PC-3 (cell line): ENCODE data around the gene PGA3. TPM values are rescaled to one million over a fixed set of nuclear protein-coding genes. Genes with fewer than 3 reads are reported as not detected.

ENCODE experiments used
- ATAC-seq: fragments of 200-7000 bp; cut with Tn5 transposase; 2 replicates; pipeline ENCODE4 v1.9.1; 2020; ENCODE audit warnings: mild to moderate bottlenecking, moderate library complexity
- BruUV-seq: library from RNA; stranded (reverse); fragments of 400-500 nt; replicated peaks from 2 replicates; lab custom pipeline; 2021; lab: Mats Ljungman, UMichigan
- CTCF ChIA-PET: fragments of 300-600 bp; sonication (Branson Sonifier 250); formaldehyde crosslinking; loops from one replicate; lab custom pipeline; 2022; ENCODE audit warnings: antibody characterized with exemption; lab: Charles Lee
- POLR2A ChIA-PET: fragments of 300-600 bp; sonication (Branson Sonifier 250); formaldehyde crosslinking; loops from one replicate; lab custom pipeline; 2022; ENCODE audit warnings: antibody characterized with exemption; ENCODE audit not compliant: unreplicated experiment; lab: Charles Lee
- DNase-seq: peaks from one replicate; pipeline ENCODE4 v3.0.0-alpha.2; 2015
- H2AFZ ChIP-seq: fragments of 300-600 bp; sonication (generic); 2 replicates; pipeline ENCODE4 v1.6.0; 2016; ENCODE audit warnings: antibody characterized with exemption, low read length
- H3F3A ChIP-seq: fragments of 300-600 bp; sonication (generic); one replicate; pipeline ENCODE4 v1.6.0; 2017; ENCODE audit warnings: antibody characterized with exemption, low read length, control low read depth, mild to moderate bottlenecking; ENCODE audit not compliant: unreplicated experiment
- H3K27ac ChIP-seq: fragments of 300-600 bp; sonication (generic); 2 replicates; pipeline ENCODE4 v1.5.1; 2016; ENCODE audit warnings: mild to moderate bottlenecking, low read length
- H3K27me3 ChIP-seq: fragments of 300-600 bp; sonication (generic); 2 replicates; pipeline ENCODE4 v1.6.1; 2016; ENCODE audit warnings: low read length, mixed read lengths
- H3K36me3 ChIP-seq: fragments of 300-600 bp; sonication (generic); 2 replicates; pipeline ENCODE4 v1.6.1; 2016; ENCODE audit warnings: low read depth, mixed run types, low read length, mixed read lengths
- H3K4me1 ChIP-seq: fragments of 300-600 bp; sonication (generic); 2 replicates; pipeline ENCODE4 v1.5.1; 2016; ENCODE audit warnings: low read length; ENCODE audit not compliant: insufficient read depth
- H3K4me2 ChIP-seq: fragments of 300-600 bp; sonication (generic); 2 replicates; pipeline ENCODE4 v1.6.0; 2016; ENCODE audit warnings: low read length
- H3K4me3 ChIP-seq: fragments of 300-600 bp; sonication (generic); 2 replicates; pipeline ENCODE4 v1.5.1; 2016; ENCODE audit warnings: mild to moderate bottlenecking, low read length, mixed read lengths
- H3K79me2 ChIP-seq: fragments of 300-600 bp; sonication (generic); 2 replicates; pipeline ENCODE4 v1.6.1; 2017; ENCODE audit warnings: low read length, mixed read lengths
- H3K9ac ChIP-seq: fragments of 300-600 bp; sonication (generic); 2 replicates; pipeline ENCODE4 v1.6.0; 2016; ENCODE audit warnings: mild to moderate bottlenecking, low read length
- H3K9me2 ChIP-seq: fragments of 300-600 bp; sonication (generic); replicated peaks from 2 replicates; pipeline ENCODE4 v1.6.1; 2016; ENCODE audit warnings: mixed run types, low read length, mixed read lengths
- H3K9me3 ChIP-seq: fragments of 300-600 bp; sonication (generic); 2 replicates; pipeline ENCODE4 v1.6.1; 2016; ENCODE audit warnings: low read length, mixed read lengths
- H4K20me1 ChIP-seq: fragments of 300-600 bp; sonication (generic); 2 replicates; pipeline ENCODE4 v1.6.1; 2016; ENCODE audit warnings: low read length, mixed read lengths
- CTCF ChIP-seq: fragments of 300-600 bp; sonication (generic); conservative IDR thresholded peaks from 2 replicates; pipeline ENCODE4 v1.5.1; 2017; ENCODE audit warnings: antibody characterized with exemption, low read depth, mild to moderate bottlenecking, low read length
- EZH2 ChIP-seq: fragments of 300-600 bp; sonication (generic); IDR thresholded peaks from one replicate; pipeline ENCODE4 v1.6.1; 2017; ENCODE audit warnings: antibody characterized with exemption, mild to moderate bottlenecking, low read length; ENCODE audit not compliant: unreplicated experiment
- EZH2phosphoT487 ChIP-seq: fragments of 300-600 bp; sonication (generic); IDR thresholded peaks from 2 replicates; pipeline ENCODE4 v1.6.1; 2018; ENCODE audit warnings: mild to moderate bottlenecking, antibody characterized with exemption, low read length, borderline replicate concordance
- intact Hi-C: fragments of 100-400 bp; cut with micrococcal nuclease; formaldehyde crosslinking; loops from 2 replicates; pipeline ENCODE4 v1.9.0; 2023
- total RNA-seq: library from RNA; depleted of rRNA; stranded (reverse); fragments of >200 nt; gene quantifications from 2 replicates; pipeline ENCODE4 v1.2.3, GENCODE V29; 2014

PGA3 gene
- total RNA-seq, 1 experiment from 2014 or later, result not detected

DNA sequence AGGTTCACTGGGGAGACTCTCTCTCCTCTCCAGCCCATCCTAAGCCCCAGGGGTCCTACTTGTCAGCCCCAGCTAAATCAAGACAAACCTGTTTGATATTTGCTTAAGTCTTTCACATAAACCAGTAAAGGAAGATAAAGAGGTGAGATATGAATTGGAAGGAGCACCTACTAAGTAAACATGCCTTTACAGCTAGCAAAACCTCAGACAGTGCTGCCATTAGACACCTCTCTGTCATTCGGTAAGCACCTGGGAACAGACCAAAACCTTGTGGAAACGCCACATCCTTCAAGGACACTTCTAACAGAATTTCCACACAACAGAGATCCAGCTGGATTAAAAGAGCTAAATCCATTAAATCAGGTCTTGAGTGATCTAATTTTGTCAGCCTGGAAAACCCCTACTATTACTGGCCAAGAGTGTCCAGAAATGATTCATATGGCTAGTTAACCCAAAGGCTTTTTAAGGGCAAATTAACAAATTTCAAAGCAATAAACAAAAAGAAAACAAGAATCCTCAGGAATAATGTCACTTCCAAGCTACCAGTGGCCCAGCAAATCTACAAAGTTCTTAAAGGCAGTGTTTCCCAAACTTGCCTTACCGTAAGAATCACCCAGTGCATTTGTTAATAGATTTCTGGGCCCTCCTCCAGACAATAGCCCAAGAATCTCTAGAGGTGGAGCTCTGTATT is 44.5 kb upstream of the PGA3 start:
- Histone ChIP-seq H2AFZ (no peak overlapping the region), H3K27ac (peak overlapping the region; percentile 83), H3K9me2 (no peaks in the 10 kb centered on the region), H3K4me2 (peak overlapping the region; percentile 80), H3K79me2 (peaks cover 67% of the 10 kb centered on the region), H3K9ac (peak overlapping the region; percentile 37), H3K27me3 (no peaks in the 10 kb centered on the region), H3K4me1 (peaks cover 45% of the 10 kb centered on the region), H3K4me3 (peak overlapping the region; percentile 55), H4K20me1 (0 out of 2 replicates have a peak, but pooled peaks cover 5% of the 10 kb centered on the region), H3K36me3 (peaks cover 36% of the 10 kb centered on the region), H3F3A (peaks cover 11% of the 10 kb centered on the region), H3K9me3 (peaks cover 14% of the 10 kb centered on the region)
- DNase-seq, result peak; percentile 93
- ChIA-PET POLR2A (no interaction called here), CTCF (interaction anchor here (0.6 to 0.7 kb wide), 5 partner anchors 9 to 327 kb away, joined by 3 read pairs; no protein-coding TSS in a partner anchor)
- intact Hi-C loops, result no loop called here
- BruUV-seq, result no TSS peak
- TF ChIP-seq EZH2phosphoT487 (no peak), CTCF (no peak), EZH2 (no peak)
- ATAC-seq, result peak; percentile 26

DNA sequence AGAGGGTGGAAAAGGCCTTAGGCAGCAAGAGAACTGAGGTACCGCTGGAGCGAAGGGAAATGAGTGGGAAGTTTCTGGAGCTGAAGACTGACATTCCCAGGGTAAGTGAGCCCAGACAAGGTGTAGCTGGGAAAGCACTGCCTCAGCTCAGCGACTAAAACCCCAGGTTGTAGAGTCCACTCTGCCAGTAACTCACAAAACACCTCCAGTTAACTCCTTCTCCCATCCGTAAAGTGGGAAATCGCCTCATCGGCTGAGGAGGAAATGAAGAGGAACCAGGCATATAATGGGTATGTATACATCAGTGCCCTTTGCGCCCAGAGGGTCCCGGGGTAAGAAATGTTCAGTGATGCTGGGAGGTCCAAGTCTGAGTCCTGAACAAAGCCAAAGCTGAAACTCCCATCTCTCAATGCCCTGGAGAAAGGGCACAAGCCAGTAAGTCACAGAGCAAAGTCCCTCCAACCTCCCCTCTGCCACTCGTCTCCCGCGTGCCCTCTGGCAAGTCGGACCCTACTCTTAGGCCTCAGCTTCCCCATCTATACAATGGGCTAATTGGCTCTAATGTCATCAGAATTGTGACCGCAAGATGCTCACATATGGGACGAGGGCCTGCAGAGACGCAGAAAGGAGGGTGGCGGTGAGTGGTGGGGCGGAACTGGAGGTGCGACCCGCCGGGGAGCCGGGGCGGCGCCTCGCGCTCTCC is 42.7 kb upstream of the PGA3 start:
- H3K9me2 ChIP-seq, result no peaks in the 10 kb centered on the region
- peaks cover 41% of the 10 kb centered on the region for H3K4me1 ChIP-seq
- 0 out of 2 replicates have a peak, but pooled peaks cover 5% of the 10 kb centered on the region for H4K20me1 ChIP-seq
- peaks cover 49% of the 10 kb centered on the region for H3K79me2 ChIP-seq
- peak overlapping the region; percentile 82 for H2AFZ ChIP-seq
- peaks cover 18% of the 10 kb centered on the region for H3K36me3 ChIP-seq
- 0 out of 2 replicates have a peak, but pooled peaks have one; percentile 1 for ATAC-seq
- DNase-seq, result peak; percentile 25
- ChIA-PET CTCF (interaction anchor here (0.7 kb wide), 1 partner anchor 167 kb away, joined by 9 read pairs; no protein-coding TSS in a partner anchor), POLR2A (no interaction called here)
- peak overlapping the region; percentile 82 for H3K27ac ChIP-seq
- H3K4me3 ChIP-seq, result peak overlapping the region; percentile 78
- TSS peak; percentile 47 for BruUV-seq
- peak overlapping the region; percentile 88 for H3K9ac ChIP-seq
- intact Hi-C loops, result loop anchor here (2.0 kb wide), 2 partner anchors 30 to 246 kb away; partner anchors contain the start of gene TMEM109
- peak overlapping the region; percentile 83 for H3K4me2 ChIP-seq
- TF ChIP-seq CTCF (no peak), EZH2phosphoT487 (no peak), EZH2 (no peak)
- no peaks in the 10 kb centered on the region for H3K27me3 ChIP-seq
- peaks cover 4% of the 10 kb centered on the region for H3K9me3 ChIP-seq
- peaks cover 11% of the 10 kb centered on the region for H3F3A ChIP-seq
